ENCODE results near the gene TPST1.
A peak's percentile ranks its signal among the peaks of the same experiment; 100 is the strongest.
"Not testable (repeated sequence)": the region's sequence is repeated elsewhere in the genome, so short reads cannot be mapped to it uniquely, and the experiment has no call there.

The TPST1 gene

DNA sequence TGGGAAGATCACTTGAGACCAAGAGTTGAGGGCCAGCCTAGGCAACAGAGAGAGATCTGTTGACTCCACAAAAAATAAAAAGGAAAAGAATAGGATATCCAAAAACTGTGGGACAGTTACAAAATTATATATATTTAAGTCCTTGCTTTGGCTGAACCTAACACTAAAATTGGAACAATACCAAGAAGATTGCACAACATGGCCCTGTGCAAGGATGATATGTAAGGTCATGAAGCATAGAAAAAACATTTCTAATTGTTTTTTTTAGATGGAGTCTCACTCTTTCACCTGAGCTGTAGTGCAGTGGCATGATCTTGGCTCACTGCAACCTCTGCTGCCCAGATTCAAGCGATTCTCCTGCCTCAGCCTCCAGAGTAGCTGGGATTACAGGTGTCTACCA lies 139.0 kb downstream of the TPST1 start:
- DNase-seq, result no peak

GRCh38 chr7:66348531-66348930 lies 143.4 kb downstream of the TPST1 start:
- no peak for DNase-seq

DNA sequence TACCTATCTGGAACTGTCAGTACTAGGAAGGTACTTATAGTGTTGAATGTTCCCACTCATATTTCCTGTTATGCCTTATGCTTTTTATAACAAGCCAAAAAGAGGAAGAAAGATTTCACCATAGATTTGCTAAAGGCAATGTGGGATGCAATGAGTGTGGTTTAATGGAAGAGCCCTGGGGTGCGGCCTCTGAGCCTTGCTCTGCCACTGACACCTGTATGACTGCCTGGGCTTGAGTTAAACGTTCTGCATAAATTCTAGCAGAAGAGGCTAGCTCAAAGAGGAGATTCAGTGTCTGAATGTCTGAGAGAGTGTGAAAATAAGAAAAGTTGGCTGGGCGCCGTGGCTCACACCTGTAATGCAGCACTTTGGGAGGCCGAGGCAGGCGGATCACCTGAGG lies 143.8 kb downstream of the TPST1 start:
- no peak for DNase-seq

DNA sequence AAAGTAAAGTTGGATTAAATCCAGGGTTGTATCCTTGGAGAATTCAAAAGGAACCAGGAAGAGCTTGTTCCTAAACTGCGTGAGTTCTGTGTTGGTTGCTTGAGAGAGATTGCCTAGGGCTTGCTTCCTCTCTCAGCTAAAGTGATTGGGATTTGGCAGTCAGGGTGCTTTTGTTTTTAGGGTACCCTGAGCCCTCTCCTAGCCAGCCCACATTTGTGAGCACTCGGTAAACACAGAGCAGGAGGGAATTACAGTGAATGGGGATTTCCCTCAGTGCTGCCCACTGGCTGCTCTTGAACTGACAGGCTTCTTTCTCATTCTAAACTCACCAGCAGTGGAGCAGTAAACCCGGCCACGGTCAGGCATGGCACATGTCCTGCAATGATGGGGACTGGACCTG lies 146.9 kb downstream of the TPST1 start:
- peak; percentile 4 for DNase-seq

DNA sequence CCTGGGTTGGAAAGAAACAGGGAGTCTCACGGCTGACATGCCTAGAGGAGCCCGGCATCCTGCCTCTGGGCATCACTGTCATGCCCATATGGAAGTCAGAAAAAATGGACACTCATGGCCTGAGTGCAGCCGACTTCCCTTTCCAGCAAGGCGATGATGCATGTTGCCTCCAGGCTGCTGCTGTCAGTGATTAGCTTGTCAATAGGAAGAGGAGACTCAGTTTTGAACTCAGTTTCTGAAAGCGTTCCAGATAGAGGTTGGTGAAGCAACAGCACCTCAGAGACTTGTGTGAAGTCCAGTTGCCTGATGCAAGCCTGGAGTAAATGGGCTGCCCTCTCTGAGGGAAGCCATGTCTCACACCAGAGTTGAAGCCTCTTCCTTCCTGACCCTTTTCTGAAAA lies 148.4 kb downstream of the TPST1 start:
- DNase-seq, result no peak

DNA sequence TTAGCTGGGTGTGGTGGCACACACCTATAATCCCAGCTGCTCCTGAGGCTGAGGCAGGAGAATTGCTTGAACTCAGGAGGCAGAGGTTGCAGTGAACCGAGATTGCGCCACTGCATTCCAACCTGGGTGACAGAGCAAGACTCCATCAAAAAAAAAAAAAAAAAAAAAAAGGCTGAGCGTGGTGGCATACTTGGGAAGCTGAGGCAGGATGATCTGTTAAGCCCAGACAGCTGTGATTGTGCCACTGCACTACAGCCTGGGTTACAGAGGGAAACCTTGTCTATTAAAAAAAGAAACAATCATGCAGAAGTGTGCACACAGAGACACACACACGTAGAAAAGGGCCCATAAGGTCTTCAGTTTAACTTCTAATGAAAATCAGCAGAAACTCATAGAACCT lies 150.6 kb downstream of the TPST1 start:
- DNase-seq, result no peak

GRCh38 chr7:66356277-66356721 lies 151.2 kb downstream of the TPST1 start:
- DNase-seq, result no peak

- no peak for DNase-seq
Measured at GRCh38 chr7:66357087-66357486, 152.0 kb downstream of the TPST1 start.

DNA sequence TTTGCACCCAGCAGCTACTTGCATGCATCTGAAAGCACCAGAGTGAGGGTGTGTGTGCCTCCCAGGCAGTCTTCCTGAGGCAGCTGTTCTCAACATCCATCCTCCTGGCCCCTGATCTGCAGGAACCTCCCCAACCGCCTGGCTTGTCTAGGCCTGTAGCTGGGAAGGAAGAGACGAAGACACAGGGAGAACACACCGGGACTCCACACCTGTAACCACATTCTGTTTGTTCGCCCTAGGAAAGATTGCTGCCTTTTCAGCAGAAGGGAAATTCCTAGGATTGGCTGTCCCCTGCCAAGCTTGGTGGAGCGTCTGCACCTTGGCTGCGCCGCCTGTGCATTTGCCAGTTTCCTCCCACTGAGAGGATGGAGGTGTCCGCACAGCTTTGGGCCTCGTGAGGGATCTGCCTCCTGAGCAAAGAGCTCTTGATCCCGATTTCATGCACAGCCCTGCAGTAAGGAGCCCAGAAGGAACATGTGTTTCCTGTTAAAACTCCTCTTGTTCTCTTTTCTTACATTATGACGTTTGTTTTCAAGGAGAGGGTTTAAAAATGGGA lies 154.6 kb downstream of the TPST1 start:
- no peak for DNase-seq

- no peak for DNase-seq
Measured at GRCh38 chr7:66362136-66362535, 157.0 kb downstream of the TPST1 start.

GRCh38 chr7:66363635-66364034 lies 158.5 kb downstream of the TPST1 start:
- no peak for DNase-seq

DNA sequence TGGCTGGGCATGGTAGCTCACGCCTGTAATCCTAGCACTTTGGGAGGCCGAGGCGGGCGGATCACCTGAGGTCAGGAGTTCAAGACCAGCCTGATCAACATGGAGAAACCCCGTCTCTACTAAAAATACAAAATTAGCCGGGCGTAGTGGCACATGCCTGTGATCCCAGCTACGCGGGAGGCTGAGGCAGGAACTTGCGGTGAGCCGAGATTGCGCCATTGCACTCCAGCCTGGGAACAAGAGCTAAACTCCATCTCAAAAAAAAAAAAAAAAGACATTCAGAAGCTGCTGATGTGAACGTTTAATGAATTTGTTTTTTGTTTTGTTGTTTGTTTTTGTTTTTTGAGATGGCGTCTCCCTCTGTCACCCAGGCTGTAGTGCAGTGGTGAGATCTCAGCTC lies 159.9 kb downstream of the TPST1 start:
- not testable (repeated sequence) for DNase-seq

DNA sequence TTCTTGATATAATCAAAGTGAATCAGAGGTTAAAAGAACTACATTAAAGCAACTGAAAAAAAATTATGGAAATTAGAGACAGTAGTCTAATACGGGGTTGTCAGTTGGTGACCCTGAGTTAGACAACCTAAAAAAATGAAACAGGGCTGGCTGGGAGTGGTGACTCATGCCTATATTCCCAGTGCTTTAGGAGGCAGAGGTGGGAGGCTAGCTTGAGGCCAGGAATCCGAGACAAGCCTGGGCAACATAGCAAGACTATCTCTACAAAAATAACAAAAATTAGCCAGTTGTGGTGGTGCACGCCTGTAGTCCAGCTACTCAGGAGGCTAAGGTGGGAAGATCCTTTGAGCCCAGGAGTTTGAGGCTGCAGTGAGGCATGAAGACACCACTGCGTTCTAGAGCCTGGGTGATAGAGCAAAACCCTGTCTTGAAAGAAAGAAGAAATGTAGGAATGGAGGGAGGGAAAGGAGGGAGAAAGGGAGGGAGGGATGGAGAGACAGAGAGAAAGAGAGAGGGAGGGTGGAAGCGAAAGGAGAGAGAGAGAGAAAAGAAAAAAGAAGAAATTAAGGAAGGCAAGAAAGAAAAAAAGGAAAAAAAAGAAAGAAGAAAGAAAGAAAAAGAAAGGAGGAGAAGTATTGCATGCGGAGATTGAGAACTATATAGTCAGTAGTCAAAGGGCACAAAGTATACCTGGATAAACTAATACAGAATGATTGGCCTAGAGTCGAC lies 166.1 kb downstream of the TPST1 start:
- no peak for DNase-seq

GRCh38 chr7:66374141-66374840 lies 169.2 kb downstream of the TPST1 start:
- not testable (repeated sequence) for DNase-seq

- DNase-seq, result no peak
Measured at GRCh38 chr7:66376264-66376945, 171.3 kb downstream of the TPST1 start.

GRCh38 chr7:66377045-66377444 lies 171.9 kb downstream of the TPST1 start:
- no peak for DNase-seq

DNA sequence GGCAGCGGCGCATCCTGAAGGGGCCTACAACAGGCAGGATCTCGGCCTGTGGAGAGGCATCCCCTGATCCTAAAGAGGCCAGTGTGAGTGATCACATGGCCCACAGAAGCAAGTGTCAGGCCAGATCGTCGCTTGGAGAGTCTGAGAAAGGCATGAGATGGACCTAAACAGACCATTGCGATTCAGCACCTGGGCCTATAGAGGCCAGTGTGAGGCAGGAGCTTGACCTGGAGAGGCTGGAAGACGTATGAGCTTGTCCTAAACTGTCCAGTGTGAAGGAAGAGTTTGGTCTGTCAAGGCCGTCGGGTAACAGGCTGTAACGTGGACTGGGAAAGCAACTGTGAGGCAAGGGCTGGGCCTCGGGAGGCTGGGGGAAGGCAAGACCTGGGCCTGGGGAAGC lies 172.6 kb downstream of the TPST1 start:
- no peak for DNase-seq

GRCh38 chr7:66379542-66380160 lies 174.5 kb downstream of the TPST1 start:
- no peak for DNase-seq

DNA sequence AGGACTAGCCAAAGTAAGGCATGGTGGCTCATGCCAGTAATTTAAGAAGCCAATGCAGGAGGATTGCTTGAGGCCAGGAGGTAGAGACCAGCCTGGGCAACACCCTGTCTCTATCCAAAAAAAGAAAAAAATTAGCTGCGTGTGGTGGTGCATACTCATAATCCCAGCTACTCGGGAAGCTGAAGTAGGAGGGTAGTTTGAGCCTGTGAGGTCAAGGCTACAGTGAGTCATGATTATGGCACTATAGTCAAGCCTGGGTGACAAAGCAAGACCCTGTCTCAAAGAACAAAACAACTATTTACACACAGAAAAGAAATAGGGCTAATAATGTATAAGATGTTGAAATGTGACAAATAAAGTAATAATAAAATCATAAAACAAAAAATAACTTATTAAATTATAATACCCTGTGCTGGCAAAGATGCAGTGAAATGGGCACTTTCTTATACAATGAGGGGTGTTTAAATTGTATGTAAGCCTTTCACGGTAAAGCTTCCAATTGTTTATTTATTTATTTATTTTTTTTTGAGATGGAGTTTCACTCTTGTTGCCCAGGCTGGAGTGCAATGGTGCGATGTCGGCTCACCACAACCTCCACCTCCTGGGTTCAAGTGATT lies 175.2 kb downstream of the TPST1 start:
- DNase-seq, result no peak

- not testable (repeated sequence) for DNase-seq
Measured at GRCh38 chr7:66382182-66382923, 177.2 kb downstream of the TPST1 start.

DNA sequence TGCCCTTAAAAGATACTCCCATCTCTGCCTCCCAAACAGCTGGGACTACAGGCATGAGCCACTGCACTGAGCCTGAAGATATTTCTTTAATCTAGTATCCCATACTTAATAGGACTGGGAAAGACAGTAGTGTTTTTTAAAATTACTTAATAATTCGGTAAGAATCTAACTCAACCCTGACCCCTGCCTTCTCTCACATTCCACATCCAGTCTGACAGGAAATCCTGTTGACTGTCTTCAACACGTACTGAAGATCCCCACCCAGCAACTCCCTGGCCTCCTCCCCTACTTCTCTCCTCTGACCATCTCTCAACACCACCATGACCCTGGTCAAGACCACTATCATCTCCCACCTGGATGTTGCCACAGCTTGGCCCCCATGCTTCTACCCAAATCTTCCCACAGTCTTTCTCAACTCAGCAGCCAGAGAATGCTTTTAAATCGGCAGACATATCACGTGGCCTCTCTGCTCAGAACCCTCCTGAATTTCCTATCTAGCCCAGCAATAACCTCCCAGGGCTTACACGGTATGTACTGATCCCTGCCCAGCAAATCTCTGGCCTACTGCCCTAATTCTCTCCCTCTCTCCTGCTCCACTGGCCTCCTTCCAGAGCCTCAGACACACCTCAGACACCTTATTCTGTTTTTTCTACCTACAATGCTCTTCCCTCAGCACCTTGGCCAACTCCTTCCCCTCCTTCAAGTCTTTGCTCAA lies 180.2 kb downstream of the TPST1 start:
- not testable (repeated sequence) for DNase-seq

Measured in midbrain (tissue), 1 donor.